HUES48 (cell line): ENCODE data around the gene NRL.
"Not testable (repeated sequence)": the region's sequence is repeated elsewhere in the genome, so short reads cannot be mapped to it uniquely, and the experiment has no call there.

ENCODE experiments used
- H3K27ac ChIP-seq: one replicate; pipeline ENCODE4 v1.7.0; 2013; ENCODE audit warnings: low read depth, low read length, inconsistent platforms
- H3K27me3 ChIP-seq: 2 replicates; pipeline ENCODE4 v1.6.1; 2013; ENCODE audit warnings: mild to moderate bottlenecking, low read length; ENCODE audit not compliant: control insufficient read depth, insufficient read depth
- H3K36me3 ChIP-seq: 2 replicates; pipeline ENCODE4 v1.6.1; 2013; ENCODE audit warnings: low read length; ENCODE audit not compliant: control insufficient read depth, insufficient read depth
- H3K4me1 ChIP-seq: 2 replicates; pipeline ENCODE4 v1.6.1; 2013; ENCODE audit warnings: mild to moderate bottlenecking, low read length; ENCODE audit not compliant: control insufficient read depth, insufficient read depth
- H3K4me3 ChIP-seq: 2 replicates; pipeline ENCODE4 v1.5.1; 2013; ENCODE audit warnings: mild to moderate bottlenecking, low read depth, low read length
- H3K9ac ChIP-seq: 2 replicates; pipeline ENCODE4 v1.6.1; 2013; ENCODE audit warnings: mild to moderate bottlenecking, low read depth, low read length, moderate library complexity
- H3K9me3 ChIP-seq: 2 replicates; pipeline ENCODE4 v1.6.1; 2013; ENCODE audit warnings: low read length; ENCODE audit not compliant: control insufficient read depth, insufficient read depth

Gene NRL

GRCh38 chr14:24054324-24054641, 60.5 kb downstream of the NRL start:
- Histone ChIP-seq H3K27ac (no peak overlapping the region), H3K4me3 (no peak overlapping the region), H3K27me3 (no peaks in the 10 kb centered on the region), H3K9me3 (no peaks in the 10 kb centered on the region), H3K36me3 (peaks cover 3% of the 10 kb centered on the region; the same call in 1 of the 2 replicates), H3K4me1 (peaks cover 4% of the 10 kb centered on the region; the same call in 1 of the 2 replicates), H3K9ac (no peak overlapping the region)

GRCh38 chr14:24053548-24054323, 61.0 kb downstream of the NRL start:
- H3K4me1 ChIP-seq = peaks cover 4% of the 10 kb centered on the region; the same call in 1 of the 2 replicates
- no peak overlapping the region for H3K27ac ChIP-seq
- peaks cover 3% of the 10 kb centered on the region; the same call in 1 of the 2 replicates for H3K36me3 ChIP-seq
- no peak overlapping the region for H3K9ac ChIP-seq
- H3K9me3 ChIP-seq = no peaks in the 10 kb centered on the region
- no peaks in the 10 kb centered on the region for H3K27me3 ChIP-seq
- H3K4me3 ChIP-seq = no peak overlapping the region

GRCh38 chr14:24052656-24053547, 61.8 kb downstream of the NRL start:
- Histone ChIP-seq H3K4me1 (peaks cover 4% of the 10 kb centered on the region; the same call in 1 of the 2 replicates), H3K36me3 (peaks cover 3% of the 10 kb centered on the region; the same call in 1 of the 2 replicates), H3K9me3 (no peaks in the 10 kb centered on the region), H3K4me3 (peak overlapping the region; percentile 82), H3K27me3 (no peaks in the 10 kb centered on the region), H3K27ac (no peak overlapping the region), H3K9ac (no peak overlapping the region)

GRCh38 chr14:24051789-24052655, 62.7 kb downstream of the NRL start, which contains the start of gene CARMIL3:
CARMIL3 (plus strand) TSS chr14:24052009; CDS start chr14:24052154, 145 bp downstream.
- peaks cover 4% of the 10 kb centered on the region; the same call in 1 of the 2 replicates for H3K4me1 ChIP-seq
- H3K9ac ChIP-seq = peak within 1 kb of the TSS; percentile 53
- peak within 1 kb of the TSS; percentile 55 for H3K27ac ChIP-seq
- peak within 1 kb of the TSS; percentile 82 for H3K4me3 ChIP-seq
- H3K27me3 ChIP-seq = no peaks in the 10 kb centered on the region
- H3K36me3 ChIP-seq = peaks cover 3% of the 10 kb centered on the region; the same call in 1 of the 2 replicates
- H3K9me3 ChIP-seq = no peaks in the 10 kb centered on the region

- Histone ChIP-seq H3K36me3 (peaks cover 3% of the 10 kb centered on the region; the same call in 1 of the 2 replicates), H3K9ac (peak overlapping the region; percentile 53), H3K27me3 (no peaks in the 10 kb centered on the region), H3K4me1 (peaks cover 4% of the 10 kb centered on the region; the same call in 1 of the 2 replicates), H3K27ac (peak overlapping the region; percentile 55), H3K4me3 (peak overlapping the region; percentile 82), H3K9me3 (no peaks in the 10 kb centered on the region)
Observed at GRCh38 chr14:24051176-24051788, 63.5 kb downstream of the NRL start.

GRCh38 chr14:24050753-24051152, 64.0 kb downstream of the NRL start:
- H3K4me1 ChIP-seq, H3K9me3 ChIP-seq, H3K9ac ChIP-seq, H3K36me3 ChIP-seq, H3K27ac ChIP-seq, H3K27me3 ChIP-seq: not testable (repeated sequence)
- H3K4me3 ChIP-seq = peak overlapping the region; percentile 82; the same call in 1 of the 2 replicates

- not testable (repeated sequence) for H3K9me3 ChIP-seq, H3K27ac ChIP-seq, H3K4me1 ChIP-seq, H3K36me3 ChIP-seq, H3K9ac ChIP-seq, H3K4me3 ChIP-seq, H3K27me3 ChIP-seq
Observed at GRCh38 chr14:24049002-24049401, 65.7 kb downstream of the NRL start.

- Histone ChIP-seq H3K4me3 (no peak overlapping the region), H3K27ac (no peak overlapping the region), H3K36me3 (no peaks in the 10 kb centered on the region), H3K9me3 (no peaks in the 10 kb centered on the region), H3K4me1 (no peaks in the 10 kb centered on the region), H3K9ac (no peak overlapping the region), H3K27me3 (no peaks in the 10 kb centered on the region)
Observed at GRCh38 chr14:24042746-24043145, 72.0 kb downstream of the NRL start.

- Histone ChIP-seq H3K9me3 (no peaks in the 10 kb centered on the region), H3K36me3 (no peaks in the 10 kb centered on the region), H3K27ac (no peak overlapping the region), H3K4me3 (no peak overlapping the region), H3K27me3 (no peaks in the 10 kb centered on the region), H3K9ac (no peak overlapping the region), H3K4me1 (no peaks in the 10 kb centered on the region)
Observed at GRCh38 chr14:24040692-24041091, 74.1 kb downstream of the NRL start.

GRCh38 chr14:24038686-24039085, 76.1 kb downstream of the NRL start:
- Histone ChIP-seq H3K27ac (no peak overlapping the region), H3K27me3 (no peaks in the 10 kb centered on the region), H3K4me3 (no peak overlapping the region), H3K4me1 (no peaks in the 10 kb centered on the region), H3K9me3 (no peaks in the 10 kb centered on the region), H3K36me3 (no peaks in the 10 kb centered on the region), H3K9ac (no peak overlapping the region)
